ENCODE data around the gene MDFIC2.

Gene MDFIC2

DNA sequence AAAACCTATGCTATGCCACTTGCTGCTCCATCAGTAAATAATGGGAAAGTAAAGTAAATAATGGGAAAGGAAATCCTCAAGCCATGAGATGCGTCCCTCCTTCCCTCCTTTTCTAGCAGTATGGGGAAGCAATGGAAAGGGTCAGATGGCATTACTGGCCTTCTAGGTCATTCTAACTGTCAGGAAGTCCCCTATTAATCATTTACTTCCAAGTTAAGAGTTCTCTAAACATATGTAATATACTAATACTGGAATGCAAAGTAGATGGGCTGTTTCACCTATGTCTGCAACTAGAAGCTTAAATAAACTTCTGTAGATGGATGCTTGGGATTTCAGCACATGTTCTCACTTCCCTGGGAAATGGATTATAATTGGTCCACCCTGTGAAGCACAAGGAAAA is 55.9 kb downstream of the MDFIC2 start:
- H3K9me3 ChIP-seq (ENCODE audit: insufficient read depth, low read depth, low read length): no peaks in the 10 kb centered on the region
- WGBS: 100% methylated on average over 1 of the region's 1 CpG
- H3K36me3 ChIP-seq (ENCODE audit: insufficient read depth, low read length): no peaks in the 10 kb centered on the region
- no peak overlapping the region for H3K9ac ChIP-seq (ENCODE audit: low read depth, low read length)
- no peaks in the 10 kb centered on the region for H3K4me1 ChIP-seq (ENCODE audit: insufficient read depth, low read length)
- H3K4me3 ChIP-seq (ENCODE audit: low read length): no peak overlapping the region
- no peak overlapping the region for H3K27ac ChIP-seq (ENCODE audit: low read depth, low read length)
- H3K27me3 ChIP-seq (ENCODE audit: insufficient read depth, low read length): no peaks in the 10 kb centered on the region

DNA sequence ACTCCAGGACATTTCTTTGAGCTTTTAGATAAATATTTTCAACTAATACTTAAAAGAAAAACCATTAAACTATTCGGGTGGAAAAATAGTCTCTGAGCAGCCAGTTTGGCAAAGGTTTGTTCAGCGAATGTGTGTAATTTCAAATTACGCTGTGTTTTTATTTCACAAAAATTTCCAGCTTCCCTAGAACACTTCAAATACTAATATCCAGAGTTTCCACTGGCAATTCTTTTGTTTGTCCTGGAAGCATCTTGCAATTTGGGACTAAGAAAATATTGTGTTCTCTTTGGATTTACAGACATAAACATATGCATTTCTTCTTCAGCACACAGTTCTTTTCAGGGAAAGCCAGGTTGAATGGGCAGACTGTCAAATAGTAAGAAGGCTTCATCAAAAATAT is 61.9 kb downstream of the MDFIC2 start:
- H3K4me3 ChIP-seq (ENCODE audit: low read length): no peak overlapping the region
- no peaks in the 10 kb centered on the region for H3K9me3 ChIP-seq (ENCODE audit: insufficient read depth, low read depth, low read length)
- no peak overlapping the region for H3K27ac ChIP-seq (ENCODE audit: low read depth, low read length)
- no peaks in the 10 kb centered on the region for H3K36me3 ChIP-seq (ENCODE audit: insufficient read depth, low read length)
- 97% methylated on average over 3 of the region's 3 CpGs for WGBS
- H3K9ac ChIP-seq (ENCODE audit: low read depth, low read length): no peak overlapping the region
- H3K4me1 ChIP-seq (ENCODE audit: insufficient read depth, low read length): peaks cover 7% of the 10 kb centered on the region; the same call in 1 of the 2 replicates
- no peaks in the 10 kb centered on the region for H3K27me3 ChIP-seq (ENCODE audit: insufficient read depth, low read length)

DNA sequence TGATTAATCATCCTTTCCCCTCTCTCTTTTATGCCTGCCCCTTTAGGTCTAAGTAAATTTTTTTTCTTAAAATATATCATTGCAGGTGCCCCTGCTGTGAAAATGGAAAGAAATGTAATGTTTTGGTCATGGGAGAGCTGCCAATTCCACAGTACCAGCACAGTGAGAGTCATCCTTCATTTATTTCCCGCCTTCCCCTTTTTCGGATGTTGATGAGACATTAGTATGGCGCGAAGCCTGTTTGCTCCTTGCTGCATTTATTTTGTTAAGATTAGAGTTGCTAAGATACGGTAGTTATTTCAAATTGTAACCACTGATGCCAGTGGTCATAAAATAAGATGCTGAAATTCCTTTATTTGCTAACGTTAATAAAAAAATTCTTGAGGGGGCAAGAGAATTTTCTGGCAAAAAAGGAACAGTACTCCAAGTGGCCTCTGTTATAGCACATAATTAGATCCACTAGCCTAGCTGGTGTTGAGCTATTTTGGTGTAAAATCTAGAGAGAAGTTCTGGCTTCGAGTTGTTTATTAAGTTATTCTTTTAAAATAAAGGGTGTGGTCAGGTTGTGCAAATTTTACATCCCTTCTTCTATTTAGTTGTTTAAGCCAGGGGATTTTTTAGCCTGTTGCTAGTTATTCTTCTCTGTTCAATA is 62.8 kb downstream of the MDFIC2 start:
- no peaks in the 10 kb centered on the region for H3K9me3 ChIP-seq (ENCODE audit: insufficient read depth, low read depth, low read length)
- 98% methylated on average over 6 of the region's 7 CpGs for WGBS
- H3K27ac ChIP-seq (ENCODE audit: low read depth, low read length): no peak overlapping the region
- H3K4me3 ChIP-seq (ENCODE audit: low read length): no peak overlapping the region
- H3K27me3 ChIP-seq (ENCODE audit: insufficient read depth, low read length): no peaks in the 10 kb centered on the region
- H3K36me3 ChIP-seq (ENCODE audit: insufficient read depth, low read length): no peaks in the 10 kb centered on the region
- peaks cover 14% of the 10 kb centered on the region; the same call in 1 of the 2 replicates for H3K4me1 ChIP-seq (ENCODE audit: insufficient read depth, low read length)
- H3K9ac ChIP-seq (ENCODE audit: low read depth, low read length): no peak overlapping the region

DNA sequence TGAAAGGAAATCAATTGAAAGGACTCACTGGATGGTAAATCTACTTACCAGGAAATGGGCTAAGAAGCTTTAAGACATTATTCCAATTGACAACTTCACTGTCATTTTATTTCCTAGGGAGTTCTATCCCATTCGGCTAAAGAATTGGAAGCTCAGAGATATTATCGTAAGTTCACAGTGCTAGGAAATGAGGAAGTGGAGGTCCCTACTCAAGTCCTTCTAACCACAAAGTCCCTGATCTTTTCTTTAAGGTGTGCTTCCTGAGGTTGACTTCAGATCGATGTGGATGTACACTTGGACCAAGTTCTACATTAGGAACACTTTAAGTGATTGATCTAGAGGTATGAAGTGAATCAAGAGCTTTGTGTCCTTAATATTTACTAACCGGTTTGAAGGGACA is 63.6 kb downstream of the MDFIC2 start:
- H3K27ac ChIP-seq (ENCODE audit: low read depth, low read length): no peak overlapping the region
- 93% methylated on average over 3 of the region's 4 CpGs for WGBS
- no peaks in the 10 kb centered on the region for H3K27me3 ChIP-seq (ENCODE audit: insufficient read depth, low read length)

DNA sequence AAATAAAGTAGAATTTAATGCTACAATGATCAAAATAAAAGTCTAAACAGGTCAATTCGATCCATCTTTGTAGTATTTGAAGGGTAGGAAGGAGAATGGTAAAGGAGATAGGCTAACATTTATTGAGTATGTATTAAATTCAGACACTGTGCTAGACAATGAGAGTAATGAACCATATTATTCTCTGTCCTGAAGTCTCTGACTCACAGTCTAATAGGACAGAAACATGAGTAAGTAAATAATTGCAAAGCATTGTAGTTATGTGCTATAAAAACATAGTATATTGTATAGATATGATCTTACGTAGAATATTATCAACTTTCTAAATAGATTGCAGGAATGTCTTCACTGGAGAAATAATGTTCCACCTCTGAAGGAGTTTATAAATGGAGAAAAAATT is 64.5 kb downstream of the MDFIC2 start:
- Histone ChIP-seq H3K9me3 (ENCODE audit: insufficient read depth, low read depth, low read length) (no peaks in the 10 kb centered on the region), H3K4me3 (ENCODE audit: low read length) (no peak overlapping the region), H3K36me3 (ENCODE audit: insufficient read depth, low read length) (no peaks in the 10 kb centered on the region), H3K27me3 (ENCODE audit: insufficient read depth, low read length) (no peaks in the 10 kb centered on the region), H3K4me1 (ENCODE audit: insufficient read depth, low read length) (peaks cover 28% of the 10 kb centered on the region; the same call in 1 of the 2 replicates), H3K27ac (ENCODE audit: low read depth, low read length) (no peak overlapping the region), H3K9ac (ENCODE audit: low read depth, low read length) (no peak overlapping the region)
- WGBS: 93% methylated on average over 2 of the region's 2 CpGs

More for the DNA sequence above, 63.6 kb downstream of the MDFIC2 start:
- H3K36me3 ChIP-seq (ENCODE audit: insufficient read depth, low read length): no peaks in the 10 kb centered on the region
- H3K4me1 ChIP-seq (ENCODE audit: insufficient read depth, low read length): peaks cover 21% of the 10 kb centered on the region; the same call in 1 of the 2 replicates
- H3K9me3 ChIP-seq (ENCODE audit: insufficient read depth, low read depth, low read length): no peaks in the 10 kb centered on the region
- H3K4me3 ChIP-seq (ENCODE audit: low read length): no peak overlapping the region
- no peak overlapping the region for H3K9ac ChIP-seq (ENCODE audit: low read depth, low read length)

DNA sequence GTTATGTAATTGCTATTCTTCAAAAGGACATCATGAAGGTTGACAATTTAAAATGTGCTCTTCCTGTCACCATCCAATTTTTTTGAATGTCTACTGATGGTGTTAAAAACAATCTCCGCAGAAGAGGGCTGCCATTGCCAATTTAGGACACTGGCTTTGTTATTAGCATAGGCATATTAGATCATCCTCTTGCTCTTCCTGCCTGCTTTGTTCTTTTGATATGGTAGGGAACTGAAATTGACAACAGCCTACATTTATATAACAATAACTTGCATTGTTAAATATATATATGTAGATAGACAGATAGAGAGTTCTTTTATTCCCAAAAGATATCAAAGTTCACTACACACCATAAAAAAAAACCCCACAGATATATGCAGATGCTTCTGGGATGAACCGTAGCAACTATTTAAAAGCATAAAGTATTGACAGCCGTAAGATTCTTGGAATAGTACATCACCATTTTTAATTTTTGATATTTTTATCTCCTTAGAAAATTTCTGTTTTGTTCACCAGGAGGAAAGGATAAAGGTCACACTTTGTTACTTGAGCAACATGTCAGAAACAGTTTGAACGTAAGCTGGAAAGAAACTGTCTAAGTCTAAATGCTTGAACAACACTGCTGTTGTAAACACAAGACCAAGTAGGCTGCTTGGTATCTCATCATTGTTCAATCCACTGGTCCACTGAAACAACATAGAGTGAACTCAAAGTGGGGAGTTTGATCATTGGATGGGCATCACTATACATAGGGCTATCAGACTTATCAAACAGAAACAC is 66.5 kb downstream of the MDFIC2 start:
- Histone ChIP-seq H3K4me1 (ENCODE audit: insufficient read depth, low read length) (peaks cover 28% of the 10 kb centered on the region; the same call in 1 of the 2 replicates), H3K27ac (ENCODE audit: low read depth, low read length) (no peak overlapping the region), H3K27me3 (ENCODE audit: insufficient read depth, low read length) (no peaks in the 10 kb centered on the region), H3K9me3 (ENCODE audit: insufficient read depth, low read depth, low read length) (no peaks in the 10 kb centered on the region), H3K9ac (ENCODE audit: low read depth, low read length) (no peak overlapping the region), H3K36me3 (ENCODE audit: insufficient read depth, low read length) (no peaks in the 10 kb centered on the region), H3K4me3 (ENCODE audit: low read length) (no peak overlapping the region)
- WGBS: 92% methylated on average over 4 of the region's 4 CpGs

DNA sequence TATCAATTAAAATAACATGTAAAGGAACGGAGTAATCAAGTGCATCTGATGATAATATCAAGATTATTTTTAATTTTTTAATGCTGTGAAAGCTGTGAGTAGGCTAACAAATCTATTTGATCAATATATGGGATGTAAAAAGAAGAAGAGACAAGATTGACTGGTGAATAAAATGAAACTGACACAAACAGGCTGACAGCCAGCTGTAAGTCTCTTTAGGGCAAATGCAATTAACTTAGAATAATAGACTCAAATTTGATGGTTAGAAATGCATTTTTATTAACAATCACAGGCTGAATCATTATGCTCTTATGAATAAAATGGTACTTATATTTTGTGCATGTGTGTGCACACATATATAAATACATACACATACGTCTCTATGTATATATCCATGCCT is 68.0 kb downstream of the MDFIC2 start:
- Histone ChIP-seq H3K9ac (ENCODE audit: low read depth, low read length) (no peak overlapping the region), H3K27ac (ENCODE audit: low read depth, low read length) (no peak overlapping the region), H3K9me3 (ENCODE audit: insufficient read depth, low read depth, low read length) (no peaks in the 10 kb centered on the region), H3K36me3 (ENCODE audit: insufficient read depth, low read length) (no peaks in the 10 kb centered on the region), H3K4me3 (ENCODE audit: low read length) (no peak overlapping the region), H3K4me1 (ENCODE audit: insufficient read depth, low read length) (peaks cover 35% of the 10 kb centered on the region), H3K27me3 (ENCODE audit: insufficient read depth, low read length) (no peaks in the 10 kb centered on the region)
- WGBS: 86% methylated on average over 1 of the region's 2 CpGs

DNA sequence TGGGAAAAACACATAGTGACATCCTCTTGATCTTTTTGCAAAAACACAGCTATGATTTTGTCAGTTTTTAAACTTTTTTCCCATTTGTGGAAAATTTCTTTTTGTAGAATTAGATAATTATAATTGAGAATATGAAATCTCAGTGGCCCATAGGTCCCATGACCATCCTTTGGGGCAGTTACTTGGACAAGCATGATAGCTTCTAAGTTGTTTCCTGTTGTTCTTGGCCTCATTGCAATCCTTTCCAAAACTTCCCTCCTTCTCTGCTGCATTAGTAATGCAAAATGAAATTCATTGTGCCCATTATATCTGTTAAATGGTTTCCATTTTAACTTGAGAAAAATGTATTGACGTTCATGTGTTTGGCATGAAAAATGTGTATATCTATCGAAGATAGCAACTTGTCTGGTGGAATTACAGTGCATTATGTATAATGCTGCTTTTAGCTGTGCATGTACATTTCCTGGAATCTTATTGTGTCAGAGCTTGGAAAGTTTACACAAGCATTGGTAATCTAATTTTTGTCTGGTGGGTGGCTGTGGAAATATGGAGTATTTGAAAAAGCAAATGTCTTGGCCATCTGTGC is 70.0 kb downstream of the MDFIC2 start:
- Histone ChIP-seq H3K36me3 (ENCODE audit: insufficient read depth, low read length) (no peaks in the 10 kb centered on the region), H3K9me3 (ENCODE audit: insufficient read depth, low read depth, low read length) (no peaks in the 10 kb centered on the region), H3K4me1 (ENCODE audit: insufficient read depth, low read length) (peaks cover 35% of the 10 kb centered on the region), H3K9ac (ENCODE audit: low read depth, low read length) (no peak overlapping the region), H3K4me3 (ENCODE audit: low read length) (no peak overlapping the region), H3K27ac (ENCODE audit: low read depth, low read length) (no peak overlapping the region), H3K27me3 (ENCODE audit: insufficient read depth, low read length) (no peaks in the 10 kb centered on the region)
- 93% methylated on average over 2 of the region's 2 CpGs for WGBS

DNA sequence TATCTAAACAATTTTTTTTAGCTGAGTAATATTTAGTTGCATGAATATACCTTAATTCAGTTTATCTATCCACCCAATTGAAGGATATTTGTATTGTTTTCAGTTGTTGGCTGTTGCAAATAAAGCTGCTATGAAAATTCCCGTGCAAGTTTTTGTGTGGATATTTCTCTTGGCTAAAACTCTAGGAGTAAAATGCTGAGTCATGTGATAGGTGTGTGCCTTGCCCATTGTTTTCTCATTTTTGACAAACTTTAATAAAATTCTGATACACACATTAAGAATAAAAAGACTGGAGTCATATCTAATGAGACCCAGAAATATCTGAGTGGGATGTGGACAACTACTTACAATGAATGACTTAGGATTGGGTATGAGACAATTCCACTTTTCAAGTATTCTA is 78.6 kb downstream of the MDFIC2 start:
- H3K27ac ChIP-seq (ENCODE audit: low read depth, low read length): no peak overlapping the region
- H3K4me1 ChIP-seq (ENCODE audit: insufficient read depth, low read length): no peaks in the 10 kb centered on the region
- no peaks in the 10 kb centered on the region for H3K36me3 ChIP-seq (ENCODE audit: insufficient read depth, low read length)
- H3K4me3 ChIP-seq (ENCODE audit: low read length): no peak overlapping the region
- 96% methylated on average over 1 of the region's 1 CpG for WGBS
- H3K27me3 ChIP-seq (ENCODE audit: insufficient read depth, low read length): no peaks in the 10 kb centered on the region
- H3K9me3 ChIP-seq (ENCODE audit: insufficient read depth, low read depth, low read length): no peaks in the 10 kb centered on the region
- no peak overlapping the region for H3K9ac ChIP-seq (ENCODE audit: low read depth, low read length)

DNA sequence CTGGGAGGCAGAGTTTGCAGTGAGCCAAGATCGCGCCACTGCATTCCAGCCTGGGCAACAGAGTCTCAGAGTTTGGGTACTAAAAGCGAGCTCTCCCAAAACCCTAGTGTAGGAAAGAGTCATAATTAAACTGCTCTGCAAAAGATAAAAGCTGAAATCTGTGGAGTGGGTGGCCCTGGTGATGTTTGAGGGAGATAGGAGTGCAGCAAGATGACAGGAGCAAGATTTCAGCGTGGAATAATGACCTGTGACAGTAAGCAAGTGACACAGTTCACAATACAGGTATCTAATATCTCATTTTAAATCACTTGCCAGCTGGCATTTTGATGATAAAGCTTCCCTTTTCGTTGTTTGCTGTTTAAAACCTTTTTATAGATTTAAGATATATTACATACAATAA is 79.3 kb downstream of the MDFIC2 start:
- no peaks in the 10 kb centered on the region for H3K27me3 ChIP-seq (ENCODE audit: insufficient read depth, low read length)
- H3K9ac ChIP-seq (ENCODE audit: low read depth, low read length): no peak overlapping the region
- WGBS: 94% methylated on average over 4 of the region's 5 CpGs
- no peaks in the 10 kb centered on the region for H3K4me1 ChIP-seq (ENCODE audit: insufficient read depth, low read length)
- no peaks in the 10 kb centered on the region for H3K9me3 ChIP-seq (ENCODE audit: insufficient read depth, low read depth, low read length)
- H3K27ac ChIP-seq (ENCODE audit: low read depth, low read length): no peak overlapping the region
- no peak overlapping the region for H3K4me3 ChIP-seq (ENCODE audit: low read length)
- H3K36me3 ChIP-seq (ENCODE audit: insufficient read depth, low read length): no peaks in the 10 kb centered on the region

DNA sequence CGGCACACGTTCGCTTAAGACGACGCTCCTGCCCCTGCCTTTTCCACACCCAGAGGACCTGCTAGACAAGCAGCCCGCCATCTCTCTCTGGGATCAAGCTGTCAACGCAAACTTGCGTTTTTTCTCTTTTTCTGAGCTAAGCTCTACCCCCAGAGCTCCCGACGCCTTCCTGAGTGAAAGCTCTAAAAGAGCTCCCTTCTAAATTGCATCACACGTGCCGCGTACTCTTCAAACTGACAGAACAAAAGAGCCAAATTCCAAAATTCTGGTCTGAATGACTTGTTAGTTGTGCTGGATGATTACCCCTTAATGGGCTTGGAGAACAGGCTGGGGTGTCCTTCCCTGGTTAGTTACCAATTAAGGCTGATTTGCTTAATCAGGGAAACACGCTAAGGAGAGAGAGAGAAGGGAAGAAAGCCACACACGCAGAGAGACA is 81.2 kb downstream of the MDFIC2 start:
- no peaks in the 10 kb centered on the region for H3K27me3 ChIP-seq (ENCODE audit: insufficient read depth, low read length)
- 93% methylated on average over 15 of the region's 15 CpGs for WGBS
- H3K36me3 ChIP-seq (ENCODE audit: insufficient read depth, low read length): no peaks in the 10 kb centered on the region
- no peak overlapping the region for H3K27ac ChIP-seq (ENCODE audit: low read depth, low read length)
- H3K9ac ChIP-seq (ENCODE audit: low read depth, low read length): no peak overlapping the region
- no peak overlapping the region for H3K4me3 ChIP-seq (ENCODE audit: low read length)
- no peaks in the 10 kb centered on the region for H3K9me3 ChIP-seq (ENCODE audit: insufficient read depth, low read depth, low read length)
- H3K4me1 ChIP-seq (ENCODE audit: insufficient read depth, low read length): no peaks in the 10 kb centered on the region
